ENCODE measurements around the gene ZNF808. TPM values are rescaled to one million over a fixed set of nuclear protein-coding genes. Genes with fewer than 3 reads are reported as not detected.

The ZNF808 gene
- total and polyA plus RNA-seq, 7 experiments from 2014 or later, result 5.8 to 52.4 (median 26.1) TPM

DNA sequence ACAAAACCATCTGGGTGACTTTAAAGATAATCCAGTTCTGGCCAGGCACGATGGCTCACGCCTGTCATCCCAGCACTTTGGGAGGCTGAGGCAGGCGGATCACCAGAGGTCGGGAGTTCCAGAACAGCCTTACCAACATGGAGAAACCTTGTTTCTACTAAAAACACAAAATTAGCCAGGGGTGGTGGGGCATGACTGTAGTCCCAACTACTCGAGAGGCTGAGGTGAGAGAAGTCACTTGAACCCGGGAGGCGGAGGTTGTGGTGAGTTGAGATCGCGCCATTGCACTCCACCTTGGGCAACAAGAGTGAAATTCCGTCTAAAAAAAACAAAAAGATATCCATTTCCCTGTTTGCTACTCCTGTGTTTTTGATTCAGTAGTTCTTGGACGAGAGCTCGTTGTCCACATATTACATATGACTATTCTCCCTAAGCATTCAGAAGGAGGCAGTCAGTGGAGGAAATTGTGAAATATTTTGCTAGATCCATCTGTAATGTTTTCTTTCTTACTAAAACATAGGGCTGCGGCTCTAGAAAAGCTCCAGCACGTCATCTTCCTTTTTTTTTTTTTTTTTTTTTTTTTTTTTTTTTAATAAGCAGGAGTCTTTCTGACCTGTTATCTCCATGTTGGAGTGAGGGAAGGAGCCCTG is 76.2 kb downstream of the ZNF808 start:
- Mint-ChIP-seq H3K27me3 (no peaks in the 10 kb centered on the region), H3K36me3 (peaks cover 8 to 65% (median 48%) of the 10 kb centered on the region in 5 donors), H3K4me3 (peak overlapping the region in 5 of 10 donors; percentile 10 to 71 (median 21)), H3K9me3 (peaks cover 0 to 65% (median 31%) of the 10 kb centered on the region in 11 donors), H3K27ac (peak overlapping the region in 2 of 9 donors; percentile 19 to 36), H3K4me1 (peaks cover 13 to 43% (median 39%) of the 10 kb centered on the region in 7 donors)
- Histone ChIP-seq H3K36me3 (ENCODE audit: control insufficient read depth in 2 of 3, insufficient read depth in 3 of 3, low read length in 3 of 3) (peaks cover 0 to 7% (median 0%) of the 10 kb centered on the region in 3 experiments), H3K9me3 (ENCODE audit: control insufficient read depth in 2 of 3, low read length in 3 of 3) (peaks cover 0 to 34% (median 0%) of the 10 kb centered on the region in 3 experiments), H3K4me3 (ENCODE audit: low read length) (no peak overlapping the region), H3K4me1 (ENCODE audit: control insufficient read depth in 2 of 2, insufficient read depth in 2 of 2, low read length in 2 of 2) (peaks cover 10 to 12% of the 10 kb centered on the region in 2 donors), H3K27ac (ENCODE audit: low read depth, low read length) (no peak overlapping the region), H3K27me3 (ENCODE audit: control insufficient read depth in 2 of 2, insufficient read depth in 2 of 2, low read length in 2 of 2) (no peaks in the 10 kb centered on the region)
- intact Hi-C loops (cut with micrococcal nuclease), result loop anchor here (5.0 to 10.0 kb wide), 3 partner anchors 131 to 576 kb away; partner anchors contain the start of genes ZNF611 (in 1 of the 2) and ZNF614 (in 1 of the 2)
- ChIA-PET POLR2A (no interaction called here), CTCF (no interaction called here)
- DNase-seq (no peak), ATAC-seq (no peak)

Other genes starting within 250 kb of the ZNF808 start
- 10 to 100 TPM in 4 of 5 experiments, 1 to 10 TPM in 1; 8.5 to 28.9 (median 13.3) TPM for gene ZNF480, start 230.5 kb upstream of the ZNF808 start, total RNA-seq
- 10 to 100 TPM; 20.8 to 29.0 TPM for gene ZNF480, start 230.5 kb upstream of the ZNF808 start, polyA plus RNA-seq
- gene ZNF610, start 191.4 kb upstream of the ZNF808 start, total RNA-seq, result 1 to 10 TPM in 2 of 5 experiments, under 1 TPM in 3; 0.42 to 4.3 (median 0.93) TPM
- gene ZNF610, start 191.4 kb upstream of the ZNF808 start, polyA plus RNA-seq, result 1 to 10 TPM; 2.0 to 2.6 TPM
- 10 to 100 TPM; 10.3 to 33.5 (median 25.4) TPM for gene ZNF880, start 157.7 kb upstream of the ZNF808 start, total RNA-seq
- 10 to 100 TPM; 32.0 to 43.9 TPM for gene ZNF880, start 157.7 kb upstream of the ZNF808 start, polyA plus RNA-seq
- 10 to 100 TPM; 10.6 to 47.3 (median 23.0) TPM for gene ZNF528, start 129.8 kb upstream of the ZNF808 start, total RNA-seq
- 10 to 100 TPM in 1 of 2 donors, 1 to 10 TPM in 1; 6.1 to 11.6 TPM for gene ZNF528, start 129.8 kb upstream of the ZNF808 start, polyA plus RNA-seq
- gene ZNF534, start 98.5 kb upstream of the ZNF808 start, total RNA-seq, result under 1 TPM in 1 of 5 experiments, not detected in 4; 0.32 TPM
- under 1 TPM; 0.24 to 0.26 TPM for gene ZNF534, start 98.5 kb upstream of the ZNF808 start, polyA plus RNA-seq
- gene ZNF578, start 74.1 kb upstream of the ZNF808 start, total RNA-seq, result 1 to 10 TPM in 4 of 5 experiments, under 1 TPM in 1; 0.75 to 3.9 (median 1.5) TPM
- gene ZNF578, start 74.1 kb upstream of the ZNF808 start, polyA plus RNA-seq, result 1 to 10 TPM; 3.0 to 4.4 TPM
- 10 to 100 TPM; 11.7 to 43.3 (median 28.3) TPM for gene ZNF701, start 42.6 kb downstream of the ZNF808 start, total RNA-seq
- 10 to 100 TPM; 12.3 to 20.7 TPM for gene ZNF701, start 42.6 kb downstream of the ZNF808 start, polyA plus RNA-seq
- gene ZNF83, start 110.7 kb downstream of the ZNF808 start, total RNA-seq, result 100 to 1,000 TPM in 2 of 5 experiments, 10 to 100 TPM in 3; 49.7 to 113 (median 70.5) TPM
- gene ZNF83, start 110.7 kb downstream of the ZNF808 start, polyA plus RNA-seq, result 10 to 100 TPM; 17.2 to 21.8 TPM
- gene ZNF611, start 207.4 kb downstream of the ZNF808 start, total RNA-seq, result 10 to 100 TPM; 23.4 to 56.0 (median 36.8) TPM
- 10 to 100 TPM; 32.6 to 43.5 TPM for gene ZNF611, start 207.4 kb downstream of the ZNF808 start, polyA plus RNA-seq

Data from naive thymus-derived CD4-positive, alpha-beta T cell (primary cell).